Sigmoid colon (tissue), 7 donors: ENCODE data around the gene C11orf52. TPM values are rescaled to one million over a fixed set of nuclear protein-coding genes. Genes with fewer than 3 reads are reported as not detected.
A peak's percentile ranks its signal among the peaks of the same experiment; 100 is the strongest.

Source experiments
- DNase-seq: peaks from one replicate; pipeline ENCODE4 v3.0.0-alpha.2; 2019
- H3K27ac ChIP-seq, 4 donors: fragments of 200-600 bp; sonication (generic); one replicate each; pipeline ENCODE4 v1.5.1; 2016 to 2019; ENCODE audit warnings: mild to moderate bottlenecking in 1 of 4
- H3K27me3 ChIP-seq, 3 donors: fragments of 200-600 bp; sonication (generic); one replicate each; pipeline ENCODE4 v1.5.1; 2019; ENCODE audit warnings: mild to moderate bottlenecking in 1 of 3
- H3K36me3 ChIP-seq, 4 donors: fragments of 200-600 bp; sonication (generic); one replicate each; pipeline ENCODE4 v1.5.1; 2016 to 2019
- H3K4me1 ChIP-seq, 4 donors: fragments of 200-600 bp; sonication (generic); one replicate each; pipeline ENCODE4 v1.5.1; 2017 to 2019
- H3K4me3 ChIP-seq, 4 donors: fragments of 200-600 bp; sonication (generic); one replicate each; pipeline ENCODE4 v1.5.1; 2017 to 2019; ENCODE audit warnings: mild to moderate bottlenecking in 2 of 4, moderate library complexity in 1 of 4
- H3K9me3 ChIP-seq, 4 donors: fragments of 200-600 bp in 3 of 4; sonication (generic) in 3 of 4; one replicate each; pipeline versions ENCODE4 v1.5.1 to v1.6.1; 2013 to 2019
- EP300 ChIP-seq, 4 donors: sonication (generic); formaldehyde crosslinking; IDR thresholded peaks; one replicate each; pipeline ENCODE4 v1.6.1; 2017; ENCODE audit warnings: antibody characterized with exemption in 4 of 4
- POLR2A ChIP-seq, 2 donors: fragments of 450-650 bp; IDR thresholded peaks; one replicate each; pipeline ENCODE4 v1.6.1; 2016; ENCODE audit warnings: antibody characterized with exemption in 2 of 2, mild to moderate bottlenecking in 2 of 2, moderate library complexity in 2 of 2
- POLR2AphosphoS5 ChIP-seq, 4 donors: sonication (generic); formaldehyde crosslinking; IDR thresholded peaks; one replicate each; pipeline ENCODE4 v1.6.1; 2017; ENCODE audit warnings: antibody characterized with exemption in 4 of 4
- WGBS, 2 donors: extraction: QIAGEN DNeasy Blood & Tissue Kit; methylation state at CpG; one replicate each; pipeline ENCODE4 v1.1.7; 2013; 5-methylcytosine and 5-hydroxymethylcytosine counted together
- intact Hi-C: fragments of 100-400 bp; cut with DNase I; formaldehyde crosslinking; loops from one replicate; pipeline ENCODE4 v1.15.1; 2023
- polyA plus RNA-seq, 3 donors: library from polyadenylated mRNA; stranded (reverse); fragments of 200-250 nt; gene quantifications; one replicate each; pipeline ENCODE4 v1.2.3, GENCODE V29; 2013
- small RNA-seq, 3 donors: library from RNA; depleted of rRNA; stranded (forward); fragments of <200 nt; gene quantifications; one replicate each; pipeline ENCODE3, GENCODE V24; 2016
- total RNA-seq, 4 donors: library from RNA; depleted of rRNA; stranded (reverse); fragments of >200 nt; gene quantifications; one replicate each; pipeline ENCODE4 v1.1.0, GENCODE V29; 2016
- TF ChIP-seq, protein P1 (sequence below), 4 experiments: fragments of 450-650 bp in 3 of 4; fragments of 200-600 bp in 1 of 4; IDR thresholded peaks; one replicate each; pipeline ENCODE4 v1.5.1; 2016 to 2019; ENCODE audit warnings: antibody characterized with exemption in 4 of 4, mild to moderate bottlenecking in 3 of 4, moderate library complexity in 2 of 4
- donor health status: healthy with polysubstance abuse.
- donor health status: Bipolar disorder and iron deficiency.
- donor health status: healthy.

The C11orf52 gene
- total and polyA plus RNA-seq, 7 donors: 3.9 to 17.8 (median 11.6) TPM; not detected in 3

DNA sequence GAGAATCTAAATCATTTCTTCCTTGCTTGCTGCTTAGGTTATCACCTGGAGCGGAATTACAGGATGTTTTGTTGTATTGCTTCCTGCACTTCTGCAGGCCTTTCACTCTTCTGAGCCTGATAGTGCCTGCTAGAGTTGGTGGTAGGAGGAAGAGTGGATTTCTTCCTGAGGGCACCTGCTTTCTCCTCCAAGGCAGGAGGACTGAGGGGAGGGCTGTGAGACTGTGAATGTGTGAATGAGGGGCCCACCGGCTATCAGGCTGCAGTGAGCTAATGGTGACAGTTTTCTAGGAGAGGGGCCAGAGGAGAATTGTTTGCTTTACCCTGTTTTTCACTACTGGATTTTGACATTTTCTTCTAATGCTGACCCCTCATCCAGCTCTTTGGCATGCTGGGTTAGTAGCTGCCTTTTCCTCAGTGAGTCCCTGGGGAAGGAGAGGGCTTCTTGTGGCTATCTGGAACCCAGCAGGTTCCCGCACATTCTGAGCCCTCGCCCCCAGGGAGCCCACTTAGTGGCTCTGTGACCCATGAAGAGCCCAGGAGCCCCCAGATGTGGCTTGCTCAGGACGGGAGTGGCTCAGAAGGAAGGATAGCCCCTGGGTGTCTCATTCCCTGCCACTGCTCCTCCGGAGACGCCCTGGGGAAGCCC, 57.5 kb downstream of the C11orf52 start:
- 83 to 87% methylated on average over 7 of the region's 7 CpGs for WGBS, 2 donors
- Histone ChIP-seq H3K9me3 (no peaks in the 10 kb centered on the region), H3K27me3 (no peaks in the 10 kb centered on the region), H3K4me3 (peak overlapping the region; percentile 82 to 97 (median 89)), H3K4me1 (peaks cover 0 to 48% (median 35%) of the 10 kb centered on the region in 4 donors), H3K27ac (peak overlapping the region; percentile 95 to 99 (median 97)), H3K36me3 (peaks cover 0 to 15% (median 3%) of the 10 kb centered on the region in 4 donors)
- no peak for DNase-seq
- TF ChIP-seq EP300 (IDR thresholded peaks at IDR 0.05) (no peak), POLR2A (IDR thresholded peaks at IDR 0.05) (no peak), POLR2AphosphoS5 (IDR thresholded peaks at IDR 0.05) (no peak)
- TF ChIP-seq, protein P1, sequence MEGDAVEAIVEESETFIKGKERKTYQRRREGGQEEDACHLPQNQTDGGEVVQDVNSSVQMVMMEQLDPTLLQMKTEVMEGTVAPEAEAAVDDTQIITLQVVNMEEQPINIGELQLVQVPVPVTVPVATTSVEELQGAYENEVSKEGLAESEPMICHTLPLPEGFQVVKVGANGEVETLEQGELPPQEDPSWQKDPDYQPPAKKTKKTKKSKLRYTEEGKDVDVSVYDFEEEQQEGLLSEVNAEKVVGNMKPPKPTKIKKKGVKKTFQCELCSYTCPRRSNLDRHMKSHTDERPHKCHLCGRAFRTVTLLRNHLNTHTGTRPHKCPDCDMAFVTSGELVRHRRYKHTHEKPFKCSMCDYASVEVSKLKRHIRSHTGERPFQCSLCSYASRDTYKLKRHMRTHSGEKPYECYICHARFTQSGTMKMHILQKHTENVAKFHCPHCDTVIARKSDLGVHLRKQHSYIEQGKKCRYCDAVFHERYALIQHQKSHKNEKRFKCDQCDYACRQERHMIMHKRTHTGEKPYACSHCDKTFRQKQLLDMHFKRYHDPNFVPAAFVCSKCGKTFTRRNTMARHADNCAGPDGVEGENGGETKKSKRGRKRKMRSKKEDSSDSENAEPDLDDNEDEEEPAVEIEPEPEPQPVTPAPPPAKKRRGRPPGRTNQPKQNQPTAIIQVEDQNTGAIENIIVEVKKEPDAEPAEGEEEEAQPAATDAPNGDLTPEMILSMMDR (IDR thresholded peaks at IDR 0.05): no peak
- intact Hi-C loops: loop anchor here (2.0 to 10.0 kb wide), 2 partner anchors 39 to 371 kb away; partner anchors contain the start of genes DIXDC1 and SIK2

Small RNAs within 50 kb of the gene (small RNA-seq; reads per million reads assigned to genes)
- gene C11orf52 (0 reads per million in 3 donors), gene RNA5SP351 (0 reads per million in 3 donors), gene RPL37AP8 (0 to 0.22 (median 0) reads per million in 3 donors)

Other genes with a start within 250 kb of the C11orf52 start
- gene PPP2R1B, start 152.5 kb upstream of the C11orf52 start, total RNA-seq: 10 to 100 TPM; 13.5 to 16.0 (median 14.8) TPM
- 10 to 100 TPM in 2 of 3 donors, 1 to 10 TPM in 1; 9.0 to 17.8 (median 14.9) TPM for gene PPP2R1B, start 152.5 kb upstream of the C11orf52 start, polyA plus RNA-seq
- 10 to 100 TPM; 25.5 to 40.4 (median 28.1) TPM for gene ALG9, start 47.3 kb upstream of the C11orf52 start, total RNA-seq
- gene ALG9, start 47.3 kb upstream of the C11orf52 start, polyA plus RNA-seq: 10 to 100 TPM in 1 of 3 donors, 1 to 10 TPM in 2; 6.0 to 13.9 (median 8.1) TPM
- 1 to 10 TPM in 2 of 4 donors, under 1 TPM in 2; 0.54 to 1.7 (median 1.1) TPM for gene FDXACB1, start 39.7 kb upstream of the C11orf52 start, total RNA-seq
- 1 to 10 TPM; 1.2 to 2.1 (median 1.2) TPM for gene FDXACB1, start 39.7 kb upstream of the C11orf52 start, polyA plus RNA-seq
- gene CFAP68, start 39.4 kb upstream of the C11orf52 start, total RNA-seq: 10 to 100 TPM in 3 of 4 donors, 1 to 10 TPM in 1; 9.1 to 44.3 (median 13.4) TPM
- gene CFAP68, start 39.4 kb upstream of the C11orf52 start, polyA plus RNA-seq: 10 to 100 TPM; 18.9 to 35.4 (median 23.4) TPM
- 100 to 1,000 TPM; 151 to 299 (median 225) TPM for gene CRYAB, start 7.1 kb upstream of the C11orf52 start, total RNA-seq
- gene CRYAB, start 7.1 kb upstream of the C11orf52 start, polyA plus RNA-seq: 10 to 100 TPM; 25.0 to 99.7 (median 63.0) TPM
- 1 to 10 TPM in 2 of 4 donors, under 1 TPM in 1, not detected in 1; 0.83 to 3.0 (median 1.4) TPM for gene HSPB2, start 6.2 kb upstream of the C11orf52 start, total RNA-seq
- gene HSPB2, start 6.2 kb upstream of the C11orf52 start, polyA plus RNA-seq: 10 to 100 TPM in 1 of 3 donors, 1 to 10 TPM in 1, under 1 TPM in 1; 0.69 to 11.4 (median 3.6) TPM
- 100 to 1,000 TPM in 2 of 4 donors, 10 to 100 TPM in 2; 92.7 to 105 (median 99.2) TPM for gene DIXDC1, start 18.4 kb downstream of the C11orf52 start, total RNA-seq
- gene DIXDC1, start 18.4 kb downstream of the C11orf52 start, polyA plus RNA-seq: 10 to 100 TPM in 1 of 3 donors, 1 to 10 TPM in 2; 2.3 to 12.0 (median 9.2) TPM
- 10 to 100 TPM; 23.2 to 34.6 (median 26.0) TPM for gene DLAT, start 106.5 kb downstream of the C11orf52 start, total RNA-seq
- 10 to 100 TPM; 23.4 to 49.0 (median 28.2) TPM for gene DLAT, start 106.5 kb downstream of the C11orf52 start, polyA plus RNA-seq
- 1 to 10 TPM; 1.7 to 3.9 (median 2.8) TPM for gene PIH1D2, start 155.1 kb downstream of the C11orf52 start, total RNA-seq
- 1 to 10 TPM in 1 of 3 donors, under 1 TPM in 1, not detected in 1; 0.60 to 1.5 TPM for gene PIH1D2, start 155.1 kb downstream of the C11orf52 start, polyA plus RNA-seq
- 10 to 100 TPM; 14.6 to 19.4 (median 17.5) TPM for gene NKAPD1, start 155.4 kb downstream of the C11orf52 start, total RNA-seq
- gene NKAPD1, start 155.4 kb downstream of the C11orf52 start, polyA plus RNA-seq: 10 to 100 TPM; 11.1 to 16.2 (median 14.4) TPM
- 10 to 100 TPM; 19.1 to 62.1 (median 40.5) TPM for gene TIMM8B, start 167.8 kb downstream of the C11orf52 start, total RNA-seq
- gene TIMM8B, start 167.8 kb downstream of the C11orf52 start, polyA plus RNA-seq: 100 to 1,000 TPM; 152 to 153 (median 153) TPM
- gene SDHD, start 168.0 kb downstream of the C11orf52 start, total RNA-seq: 100 to 1,000 TPM in 3 of 4 donors, 10 to 100 TPM in 1; 96.4 to 169 (median 134) TPM
- 100 to 1,000 TPM; 160 to 545 (median 304) TPM for gene SDHD, start 168.0 kb downstream of the C11orf52 start, polyA plus RNA-seq
- 10 to 100 TPM in 2 of 4 donors, 1 to 10 TPM in 2; 5.8 to 18.6 (median 10.8) TPM for gene IL18, start 245.2 kb downstream of the C11orf52 start, total RNA-seq
- 100 to 1,000 TPM; 114 to 211 (median 129) TPM for gene IL18, start 245.2 kb downstream of the C11orf52 start, polyA plus RNA-seq
- gene TEX12, start 248.5 kb downstream of the C11orf52 start, total RNA-seq: 1 to 10 TPM in 2 of 4 donors, under 1 TPM in 1, not detected in 1; 0.68 to 1.5 (median 1.1) TPM
- gene TEX12, start 248.5 kb downstream of the C11orf52 start, polyA plus RNA-seq: not detected